HG02852 (cell line): ENCODE measurements around the gene MYO3B.
"Not testable (repeated sequence)": the region's sequence is repeated elsewhere in the genome, so short reads cannot be mapped to it uniquely, and the experiment has no call there.

Source experiments
- ATAC-seq: cut with Tn5 transposase; IDR thresholded peaks from one replicate; pipeline ENCODE4 v1.9.1; 2021; ENCODE audit warnings: mild to moderate bottlenecking, moderate library complexity; ENCODE audit not compliant: unreplicated experiment

MYO3B gene

DNA sequence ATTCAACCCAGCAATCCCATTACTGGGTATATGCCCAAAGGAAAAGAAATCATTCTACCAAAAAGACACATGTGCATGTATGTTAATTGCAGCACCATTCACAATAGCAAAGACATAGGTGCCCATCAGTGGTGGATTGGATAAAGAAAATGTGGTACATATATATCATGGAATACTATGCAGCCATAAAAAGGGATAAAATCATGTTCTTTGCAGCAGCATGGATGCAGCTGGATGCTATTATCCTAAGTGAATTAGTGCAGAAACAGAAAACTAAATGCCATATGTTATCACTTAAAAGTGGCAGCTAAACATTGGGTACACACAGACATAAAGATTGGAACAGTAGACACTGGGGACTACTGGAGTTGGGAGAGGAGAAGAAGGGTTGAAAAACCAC lies 82.2 kb downstream of the MYO3B start:
- no peak for ATAC-seq

DNA sequence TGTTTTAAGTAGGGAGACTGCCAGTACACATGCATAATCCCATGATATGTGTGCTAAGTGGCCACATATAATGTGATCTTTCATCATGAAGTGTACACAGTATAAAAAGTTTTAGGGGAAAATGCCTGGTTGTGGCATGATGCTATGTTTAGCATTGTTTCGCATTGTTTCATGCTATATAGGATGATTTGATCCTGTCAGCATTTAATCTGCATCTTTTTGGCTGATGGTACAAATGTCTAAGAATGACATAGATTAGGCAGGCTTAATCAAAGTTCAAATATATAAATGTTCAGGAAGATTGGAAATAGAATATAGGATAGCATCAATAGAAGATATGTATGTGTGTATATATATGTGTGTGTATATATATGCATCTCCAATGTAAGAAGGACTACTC lies 83.6 kb downstream of the MYO3B start:
- no peak for ATAC-seq

DNA sequence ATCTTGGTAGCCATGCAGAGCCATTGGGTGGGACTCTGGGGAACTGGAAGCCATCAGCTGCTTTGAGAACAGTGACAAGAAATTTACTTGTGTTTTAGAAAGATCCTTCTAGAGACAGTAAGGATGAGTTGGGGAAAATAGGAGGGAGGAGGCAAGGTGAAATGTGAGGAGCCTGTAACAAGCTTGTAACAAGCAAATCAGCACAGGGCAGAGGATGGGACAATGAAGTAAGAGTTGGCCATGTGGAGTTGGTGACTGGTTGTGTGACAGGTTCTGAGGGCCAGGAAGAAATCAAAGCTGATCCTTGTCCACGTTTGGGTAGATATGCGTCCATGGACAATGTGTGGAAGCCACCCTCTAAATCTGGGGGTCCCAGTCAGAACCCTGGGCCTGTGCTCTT lies 84.4 kb downstream of the MYO3B start:
- ATAC-seq: no peak

DNA sequence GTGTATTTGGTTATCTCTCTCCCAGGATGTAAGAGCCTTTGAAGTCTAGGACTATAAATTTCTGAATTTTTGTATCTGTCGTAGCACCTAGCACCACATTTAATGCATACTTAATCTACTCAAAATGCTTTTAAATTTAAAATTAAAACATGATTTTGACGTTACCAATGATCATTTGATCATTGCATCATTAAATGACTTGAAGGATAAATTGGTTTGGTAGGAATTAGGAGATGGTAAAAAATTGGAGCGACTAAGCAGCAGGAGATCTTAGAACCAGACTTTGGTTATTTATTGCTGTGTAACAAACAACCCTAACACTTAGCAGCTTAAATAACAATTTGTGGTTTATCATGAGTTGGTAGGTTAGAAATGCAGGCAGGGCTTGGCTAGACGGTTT lies 84.9 kb downstream of the MYO3B start:
- ATAC-seq: no peak

DNA sequence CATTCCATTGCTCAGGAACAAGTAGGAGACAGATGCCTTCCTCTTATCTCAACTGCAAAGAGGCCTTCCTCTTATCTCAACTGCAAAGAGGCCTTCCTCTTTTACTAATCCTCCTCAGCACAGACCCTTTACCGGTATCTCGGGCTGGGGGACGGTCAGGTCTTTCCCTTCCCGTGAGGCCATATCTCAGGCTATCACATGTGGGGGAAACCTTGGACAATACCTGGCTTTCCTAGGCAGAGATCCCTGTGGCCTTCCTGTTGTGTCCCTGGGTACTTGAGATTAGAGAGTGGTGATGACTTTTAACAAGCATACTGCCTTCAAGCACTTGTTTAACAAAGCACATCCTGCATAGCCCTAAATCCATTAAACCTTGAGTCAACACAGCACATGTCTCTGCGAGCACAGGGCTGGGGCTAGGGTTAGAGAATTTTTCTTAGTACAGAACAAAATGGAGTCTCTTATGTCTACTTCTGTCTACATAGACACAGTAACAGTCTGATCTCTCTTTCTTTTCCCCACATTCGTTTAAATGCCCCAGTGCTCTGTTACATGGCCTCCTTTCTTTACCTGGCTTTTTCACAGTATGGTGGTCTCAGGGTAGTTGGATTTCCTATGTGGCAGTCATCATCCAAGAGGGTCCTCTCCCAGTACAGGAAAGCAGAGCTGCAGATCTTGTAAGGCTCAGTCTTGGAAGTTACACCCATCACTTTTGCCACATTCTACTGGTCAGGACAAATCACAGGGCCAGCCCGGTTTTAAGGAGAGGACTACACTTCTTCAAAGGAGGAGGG lies 86.0 kb downstream of the MYO3B start:
- ATAC-seq: not testable (repeated sequence)

DNA sequence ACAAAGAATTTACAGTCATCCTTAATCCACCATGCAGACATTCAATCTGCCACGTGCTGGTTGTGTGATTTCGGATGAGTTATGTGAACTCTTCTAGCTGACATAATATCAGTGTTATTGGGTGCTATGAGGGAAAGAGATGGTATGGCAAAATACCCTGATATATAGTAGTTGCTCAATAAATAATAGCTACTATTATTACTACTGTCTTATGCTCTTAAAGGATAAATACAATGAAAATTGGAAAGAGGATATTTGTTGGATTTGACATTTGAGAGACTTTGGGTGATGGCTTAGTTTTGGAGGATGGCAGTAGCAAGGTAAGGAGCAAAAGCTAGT lies 86.5 kb downstream of the MYO3B start:
- no peak for ATAC-seq

DNA sequence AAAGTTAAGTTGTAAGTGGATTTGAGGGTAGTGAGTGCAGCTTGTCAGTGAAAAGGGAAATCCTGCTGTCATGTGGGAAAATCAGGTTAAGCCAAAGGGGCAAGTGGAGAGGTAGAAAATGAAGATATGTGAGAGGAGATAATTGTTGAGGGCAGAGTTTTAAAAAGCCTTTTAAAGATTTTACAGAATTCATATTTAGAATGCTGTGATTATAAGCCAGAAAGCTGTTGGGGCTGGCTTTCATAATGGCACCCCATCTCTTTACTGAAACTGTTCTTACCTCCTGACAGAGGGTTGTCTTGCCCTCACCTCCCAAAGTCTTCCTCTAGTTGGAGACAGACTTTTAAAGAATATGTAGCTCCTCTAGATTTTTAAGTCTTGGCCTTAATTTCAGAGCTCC lies 86.9 kb downstream of the MYO3B start:
- ATAC-seq: no peak

DNA sequence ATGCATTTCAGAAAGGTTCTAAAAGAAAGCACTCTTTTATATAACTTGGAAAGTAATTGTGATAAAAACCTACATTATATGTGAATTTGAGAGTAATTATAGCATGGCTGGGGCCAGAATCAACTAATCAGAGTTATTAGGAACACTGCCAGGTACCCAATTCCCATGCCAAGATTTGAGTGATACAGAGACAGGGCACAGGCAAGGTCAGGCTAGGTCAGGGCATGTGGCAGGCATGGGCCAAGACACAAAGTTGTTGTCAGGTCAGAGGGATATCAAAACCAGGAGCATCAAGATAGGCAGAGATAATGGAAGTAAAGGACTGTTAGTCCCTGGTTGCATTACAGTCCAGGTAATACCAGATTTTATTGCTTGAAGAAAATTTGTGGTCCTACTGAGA lies 87.4 kb downstream of the MYO3B start:
- no peak for ATAC-seq

DNA sequence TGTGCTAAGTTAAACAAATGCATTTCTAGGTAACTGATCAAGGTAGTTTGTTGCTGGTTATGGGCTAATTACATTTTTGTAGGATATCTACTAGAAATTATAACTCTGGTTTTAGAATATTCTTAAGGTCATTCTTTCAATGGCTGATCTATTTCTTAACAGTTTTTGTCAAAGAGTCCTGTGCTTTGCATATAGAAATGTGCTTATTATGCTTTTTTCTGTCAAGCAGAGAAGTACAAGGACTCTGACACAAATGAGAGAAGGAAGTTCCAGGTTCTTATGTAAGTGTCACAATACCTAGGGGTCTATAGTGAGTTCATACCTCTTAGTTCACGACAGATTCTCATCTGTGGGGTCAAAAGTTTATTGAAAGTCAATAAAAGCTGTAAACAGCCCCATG lies 88.4 kb downstream of the MYO3B start:
- ATAC-seq: no peak

DNA sequence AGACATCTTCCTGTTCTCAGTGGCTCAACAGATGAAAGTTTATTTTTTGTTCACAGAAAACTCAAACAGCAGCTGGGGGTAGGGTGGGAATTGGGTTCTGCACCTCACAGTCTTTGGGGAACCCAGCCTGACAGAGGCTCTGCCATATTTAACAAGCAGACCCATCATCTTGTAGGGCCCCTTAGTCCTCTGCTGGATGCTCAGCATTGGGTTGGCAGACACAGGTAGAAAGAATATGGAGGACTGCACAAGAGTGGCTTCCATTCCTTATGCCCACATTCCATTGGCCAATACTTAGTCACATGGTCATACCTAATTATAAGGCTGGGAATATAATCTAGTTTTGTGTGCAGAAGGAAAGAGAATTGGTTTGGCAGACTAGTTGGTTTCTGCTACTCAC lies 89.1 kb downstream of the MYO3B start:
- no peak for ATAC-seq

DNA sequence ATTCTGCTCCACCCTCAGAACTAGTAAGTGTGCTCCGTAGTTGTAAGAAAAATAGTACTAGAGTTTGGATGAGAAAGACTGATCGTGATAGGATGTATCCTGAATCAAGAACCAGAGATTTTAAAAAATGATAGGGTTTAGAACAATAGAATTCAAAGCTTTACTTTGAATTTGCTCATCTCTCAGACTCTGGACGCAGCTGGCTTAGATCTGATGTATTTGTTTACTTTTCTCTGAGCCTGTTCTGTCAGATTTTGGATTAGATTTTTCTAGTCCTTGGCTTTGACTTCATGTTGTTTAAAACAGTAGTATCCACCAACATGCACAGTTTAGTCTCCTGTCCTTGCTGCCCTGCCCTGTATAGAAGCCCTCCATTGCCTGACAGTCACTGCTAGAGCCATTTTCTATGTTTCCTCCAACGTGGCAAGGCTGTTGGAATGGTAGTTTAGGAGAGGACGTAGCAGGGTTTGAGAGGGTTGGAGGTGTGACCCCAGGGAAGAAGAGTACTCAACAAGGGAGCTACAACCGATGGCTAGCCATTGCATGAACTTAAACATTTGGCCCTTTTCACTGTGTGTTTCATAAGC lies 92.4 kb downstream of the MYO3B start:
- ATAC-seq: no peak

DNA sequence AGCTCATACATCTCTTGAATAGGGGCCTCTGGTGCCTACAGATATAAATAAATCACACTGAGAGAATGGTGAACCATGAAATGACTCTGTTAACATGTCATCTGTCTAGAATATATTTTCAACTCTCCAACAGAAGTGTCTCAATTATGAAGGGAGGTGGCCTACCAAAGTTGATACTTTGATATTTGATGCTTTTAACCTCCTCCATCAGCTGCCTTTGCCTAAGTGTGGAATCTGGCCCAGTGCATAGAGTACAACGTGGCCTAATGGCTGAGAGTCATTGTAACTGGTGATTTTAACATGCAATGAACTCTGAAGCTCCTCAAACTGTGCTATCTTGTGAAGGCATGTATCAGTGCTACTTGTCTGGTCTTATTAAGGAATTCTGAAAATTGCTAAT lies 93.4 kb downstream of the MYO3B start:
- ATAC-seq: no peak

DNA sequence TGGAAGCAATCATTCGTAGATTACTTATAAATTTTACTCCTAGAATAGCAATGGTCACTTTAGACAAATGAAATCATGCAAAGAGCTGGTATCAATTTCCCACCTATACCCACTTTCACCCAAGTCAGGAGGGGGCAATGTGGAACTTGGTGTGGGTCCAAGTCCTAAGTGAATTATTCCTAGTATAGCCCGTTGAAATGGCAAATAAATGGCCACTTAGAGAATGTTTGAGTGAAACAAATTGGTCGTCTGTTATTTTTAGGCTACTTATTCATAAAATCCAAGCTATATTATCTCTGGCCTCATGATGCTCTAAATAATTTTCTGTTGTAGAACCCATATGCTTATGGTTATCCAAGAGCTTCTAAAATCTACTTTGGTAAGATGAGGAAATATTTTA lies 98.1 kb downstream of the MYO3B start:
- no peak for ATAC-seq

DNA sequence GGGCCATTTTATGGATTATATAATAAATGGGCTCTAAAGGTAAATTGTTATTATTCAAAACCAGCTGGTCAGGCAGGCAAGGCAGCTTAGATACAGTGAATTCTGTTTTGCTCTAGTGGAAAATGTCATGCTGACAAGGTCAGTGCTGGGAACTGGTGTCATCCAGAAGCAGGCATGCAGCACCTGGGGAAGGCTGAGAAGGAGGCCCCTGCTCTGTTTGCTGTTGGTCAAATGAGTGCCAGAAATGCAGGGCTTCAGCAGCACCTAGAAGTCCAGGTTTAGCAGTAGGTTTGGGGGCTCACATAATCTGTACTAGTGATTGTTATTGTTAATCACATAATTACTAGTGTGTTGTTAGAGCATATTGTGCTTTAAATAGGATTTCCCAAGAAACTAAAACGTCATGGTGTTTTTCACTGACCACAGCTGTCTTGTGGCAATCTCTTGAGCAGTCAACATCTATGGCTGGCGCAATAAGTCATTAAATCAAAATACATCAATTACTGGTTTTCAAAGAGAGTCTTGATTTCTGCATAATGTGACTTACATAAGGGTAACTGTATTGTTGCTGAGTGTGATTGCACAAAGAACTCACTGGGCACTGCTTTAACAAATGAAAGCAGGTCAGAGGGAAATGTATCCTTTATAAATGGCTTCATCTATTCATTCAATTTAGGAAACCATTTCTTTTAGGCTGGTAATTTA lies 99.1 kb downstream of the MYO3B start:
- ATAC-seq: no peak

DNA sequence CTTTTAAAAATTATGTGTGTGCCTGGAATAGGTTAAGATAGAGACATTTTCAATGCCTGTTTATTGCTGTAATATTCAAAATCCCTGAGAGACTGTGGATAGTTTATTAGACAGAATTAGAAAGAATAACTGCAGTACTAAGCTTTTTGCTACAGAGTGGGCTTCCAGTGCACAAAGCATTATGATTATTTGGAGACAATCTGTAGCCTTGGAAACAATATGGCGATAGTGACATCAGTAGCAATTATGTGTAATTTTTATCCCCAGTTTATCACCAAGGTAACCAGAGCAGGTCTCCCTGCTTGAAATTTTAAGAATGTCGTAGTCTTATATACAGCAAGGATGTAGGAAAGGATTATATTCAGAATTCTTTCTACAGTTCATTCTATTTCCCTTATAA lies 100.0 kb downstream of the MYO3B start:
- ATAC-seq: no peak

DNA sequence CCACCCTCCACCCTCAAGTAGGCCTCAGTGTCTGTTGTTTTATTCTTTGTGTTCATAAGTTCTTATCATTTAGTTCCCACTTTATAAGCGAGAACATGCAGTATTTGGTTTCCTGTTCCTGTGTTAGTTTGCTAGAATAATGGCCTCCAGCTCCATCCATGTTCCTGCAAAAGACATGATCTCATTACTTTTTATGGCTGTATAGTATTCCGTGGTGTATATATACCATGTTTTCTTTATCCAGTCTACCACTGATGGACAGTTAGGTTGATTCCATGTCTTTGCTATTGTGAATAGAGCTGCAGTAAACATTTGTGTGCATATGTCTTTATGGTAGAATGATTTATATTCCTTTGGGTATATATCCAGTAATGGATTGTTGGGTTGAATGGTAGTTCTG lies 101.7 kb downstream of the MYO3B start:
- ATAC-seq: not testable (repeated sequence)

DNA sequence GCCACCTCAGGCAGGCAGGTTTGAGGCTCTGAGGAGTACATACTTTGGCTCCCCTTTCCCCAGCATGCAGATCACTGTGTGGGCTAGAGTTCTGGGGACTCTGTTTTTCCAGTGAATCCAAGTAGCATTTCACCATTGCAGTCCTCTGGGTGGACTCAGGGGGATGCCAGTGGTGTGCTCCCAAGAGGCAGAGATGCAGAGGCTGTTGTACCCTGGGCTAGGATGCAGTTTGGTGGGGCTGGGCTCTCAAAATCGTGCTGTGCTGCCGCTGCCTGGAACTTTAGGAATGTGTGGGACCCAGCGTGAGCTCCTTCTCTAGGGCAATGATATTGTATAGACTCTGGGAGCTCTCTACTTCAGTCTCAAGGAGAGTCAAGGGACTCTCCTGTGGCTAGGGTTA lies 104.9 kb downstream of the MYO3B start:
- no peak for ATAC-seq

DNA sequence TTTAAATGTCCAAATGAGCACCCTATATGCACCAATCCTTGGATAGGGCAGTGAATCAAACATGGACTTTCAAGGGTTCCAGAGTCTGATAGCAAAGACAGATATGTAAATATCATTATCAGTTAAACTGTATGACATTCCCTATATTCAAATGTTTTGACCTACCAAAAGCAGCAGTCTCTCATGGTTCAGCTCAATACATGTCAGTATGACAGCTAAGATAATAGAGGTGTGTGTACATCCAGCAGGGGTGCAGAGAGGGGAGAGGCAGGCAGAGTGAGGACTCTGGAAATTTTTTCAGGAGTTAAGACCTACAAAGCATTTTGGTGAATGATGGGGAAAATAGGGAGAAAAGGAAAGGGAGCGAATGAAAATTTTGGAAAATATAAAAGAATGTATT lies 106.3 kb downstream of the MYO3B start:
- no peak for ATAC-seq

DNA sequence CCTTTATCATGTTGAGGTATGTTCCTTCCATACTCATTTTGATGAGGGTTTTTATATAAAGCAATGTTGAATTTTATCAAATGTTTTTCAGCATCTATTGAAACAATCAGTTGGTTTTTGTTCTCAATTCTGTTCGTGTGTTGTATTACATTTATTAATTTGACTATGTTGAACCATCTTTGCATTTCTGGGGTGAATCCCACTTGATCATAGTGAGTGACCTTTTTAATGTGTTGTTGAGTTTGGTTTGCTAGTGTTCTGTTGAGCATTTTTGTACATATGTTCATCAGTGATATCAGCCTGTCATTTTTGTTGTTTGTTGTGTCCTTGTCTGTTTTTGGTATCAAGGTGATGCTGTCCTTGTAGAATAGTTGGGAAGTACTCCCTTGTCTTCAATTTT lies 110.9 kb downstream of the MYO3B start:
- ATAC-seq: no peak

DNA sequence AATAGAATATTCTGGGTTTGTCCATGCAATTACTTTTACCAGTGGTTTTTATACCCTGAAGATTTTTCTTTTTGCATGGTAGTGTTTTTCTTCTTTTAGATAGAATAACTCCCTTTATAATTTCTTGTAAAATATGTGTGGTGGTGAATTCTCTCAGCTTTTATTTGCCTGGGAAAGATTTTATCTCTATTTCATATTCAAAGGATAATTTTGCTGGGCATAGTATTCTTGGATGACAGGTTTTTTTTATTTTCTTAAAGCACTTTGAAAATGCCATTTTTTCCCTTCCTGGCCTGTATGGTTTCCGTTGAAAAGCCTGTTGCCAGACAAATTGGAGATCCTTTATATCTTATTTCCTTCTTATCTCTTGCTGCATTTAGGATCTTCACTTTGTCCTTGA lies 113.5 kb downstream of the MYO3B start:
- no peak for ATAC-seq

DNA sequence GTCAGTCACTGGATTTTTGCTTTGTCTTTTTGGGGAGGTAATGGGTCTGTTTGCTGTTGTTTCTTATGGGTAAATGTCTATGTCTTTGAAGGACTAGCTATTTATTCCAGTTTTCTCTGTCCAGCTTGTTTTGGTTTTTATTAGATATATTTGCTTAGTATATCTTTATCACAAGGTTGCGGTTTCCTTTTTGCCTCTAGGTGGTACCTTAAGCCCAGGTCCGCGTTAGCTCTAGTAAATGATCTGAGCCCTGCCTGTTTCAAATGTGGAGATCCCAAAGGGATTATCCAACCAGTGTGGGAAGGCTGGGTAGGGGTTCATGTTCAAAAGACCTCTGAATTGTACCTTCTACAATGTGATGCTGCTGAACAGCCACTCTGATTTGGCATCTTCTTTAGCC lies 114.5 kb downstream of the MYO3B start:
- ATAC-seq: no peak

DNA sequence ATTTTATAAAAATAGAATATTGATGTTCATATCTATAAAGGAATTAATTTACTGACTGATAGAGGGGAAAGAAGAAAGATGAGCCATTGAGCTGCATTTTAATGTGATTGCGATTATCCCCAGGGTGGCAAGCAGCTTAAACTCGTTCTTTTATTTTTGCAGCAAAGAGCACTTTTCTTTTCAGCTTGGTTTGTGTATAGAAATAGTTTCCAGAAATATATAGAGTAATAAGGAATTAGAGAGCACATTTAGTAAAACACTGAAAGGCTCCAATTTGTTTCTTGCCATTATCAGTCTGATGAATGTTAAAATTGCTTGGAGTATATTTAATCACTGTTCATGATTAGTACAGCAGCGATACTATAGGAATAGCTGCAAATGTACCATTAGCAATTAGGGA lies 119.5 kb downstream of the MYO3B start:
- ATAC-seq: no peak
